ENCODE results near the gene FAM193B. TPM values are rescaled to one million over a fixed set of nuclear protein-coding genes. Genes with fewer than 3 reads are reported as not detected.
A peak's percentile ranks its signal among the peaks of the same experiment; 100 is the strongest.

FAM193B gene
- total and polyA plus RNA-seq, 4 donors, result 14.3 to 31.8 (median 15.8) TPM

DNA sequence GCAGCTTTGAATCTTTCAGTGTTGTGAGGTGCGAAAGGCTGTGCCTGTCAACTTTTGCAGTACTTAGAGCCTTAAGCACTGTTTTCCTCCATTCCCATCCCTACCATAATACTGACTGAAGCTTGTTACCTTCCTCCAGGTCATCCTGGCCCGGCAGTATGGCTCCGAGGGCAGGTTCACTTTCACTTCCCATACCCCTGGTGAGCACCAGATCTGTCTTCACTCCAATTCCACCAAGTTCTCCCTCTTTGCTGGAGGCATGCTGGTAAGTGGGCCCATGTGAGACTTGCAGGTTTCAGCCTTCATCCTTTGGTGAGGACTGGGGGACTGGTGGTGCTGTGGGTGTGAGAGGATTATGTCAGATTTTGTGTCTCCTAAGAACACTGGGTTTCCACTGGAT is 39.1 kb upstream of the FAM193B start (continued):
- TF ChIP-seq, protein P1, sequence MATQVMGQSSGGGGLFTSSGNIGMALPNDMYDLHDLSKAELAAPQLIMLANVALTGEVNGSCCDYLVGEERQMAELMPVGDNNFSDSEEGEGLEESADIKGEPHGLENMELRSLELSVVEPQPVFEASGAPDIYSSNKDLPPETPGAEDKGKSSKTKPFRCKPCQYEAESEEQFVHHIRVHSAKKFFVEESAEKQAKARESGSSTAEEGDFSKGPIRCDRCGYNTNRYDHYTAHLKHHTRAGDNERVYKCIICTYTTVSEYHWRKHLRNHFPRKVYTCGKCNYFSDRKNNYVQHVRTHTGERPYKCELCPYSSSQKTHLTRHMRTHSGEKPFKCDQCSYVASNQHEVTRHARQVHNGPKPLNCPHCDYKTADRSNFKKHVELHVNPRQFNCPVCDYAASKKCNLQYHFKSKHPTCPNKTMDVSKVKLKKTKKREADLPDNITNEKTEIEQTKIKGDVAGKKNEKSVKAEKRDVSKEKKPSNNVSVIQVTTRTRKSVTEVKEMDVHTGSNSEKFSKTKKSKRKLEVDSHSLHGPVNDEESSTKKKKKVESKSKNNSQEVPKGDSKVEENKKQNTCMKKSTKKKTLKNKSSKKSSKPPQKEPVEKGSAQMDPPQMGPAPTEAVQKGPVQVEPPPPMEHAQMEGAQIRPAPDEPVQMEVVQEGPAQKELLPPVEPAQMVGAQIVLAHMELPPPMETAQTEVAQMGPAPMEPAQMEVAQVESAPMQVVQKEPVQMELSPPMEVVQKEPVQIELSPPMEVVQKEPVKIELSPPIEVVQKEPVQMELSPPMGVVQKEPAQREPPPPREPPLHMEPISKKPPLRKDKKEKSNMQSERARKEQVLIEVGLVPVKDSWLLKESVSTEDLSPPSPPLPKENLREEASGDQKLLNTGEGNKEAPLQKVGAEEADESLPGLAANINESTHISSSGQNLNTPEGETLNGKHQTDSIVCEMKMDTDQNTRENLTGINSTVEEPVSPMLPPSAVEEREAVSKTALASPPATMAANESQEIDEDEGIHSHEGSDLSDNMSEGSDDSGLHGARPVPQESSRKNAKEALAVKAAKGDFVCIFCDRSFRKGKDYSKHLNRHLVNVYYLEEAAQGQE (IDR thresholded peaks at IDR 0.05), result no peak
- no peak for TF ChIP-seq SP1 (IDR thresholded peaks at IDR 0.05)
- no peak for TF ChIP-seq JUND (IDR thresholded peaks at IDR 0.05)
- no peak for TF ChIP-seq HNF4G (IDR thresholded peaks at IDR 0.05)
- TF ChIP-seq RXRA (IDR thresholded peaks at IDR 0.05), result no peak
- no peak for TF ChIP-seq HNF4A (conservative IDR thresholded peaks at IDR 0.05)
- TF ChIP-seq GABPA (IDR thresholded peaks at IDR 0.05 in 1 of 2, conservative IDR thresholded peaks at IDR 0.05 in 1 of 2), result no peak
- TF ChIP-seq EGR1 (IDR thresholded peaks at IDR 0.05; ENCODE audit: low read depth in 2 of 2), result no peak
- TF ChIP-seq YY1 (IDR thresholded peaks at IDR 0.05), result no peak

DNA sequence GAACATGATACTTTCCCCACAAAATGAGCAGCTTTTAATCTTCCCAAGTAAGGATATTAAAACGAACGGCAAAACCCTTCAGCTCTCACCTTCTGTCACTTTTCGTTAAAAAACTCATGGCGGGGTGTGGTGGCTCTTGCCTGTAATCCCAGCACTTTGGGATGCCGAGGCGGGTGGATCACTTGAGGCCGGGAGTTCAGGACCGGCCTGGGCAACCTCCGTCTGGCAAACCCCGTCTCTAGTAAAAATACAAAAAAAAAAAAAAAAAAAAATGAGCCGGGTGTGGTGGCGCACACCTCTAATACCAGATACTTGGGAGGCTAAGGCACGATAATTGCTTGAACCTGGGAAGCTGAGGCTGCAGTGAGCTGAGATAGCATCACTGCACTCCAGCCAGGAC is 38.5 kb upstream of the FAM193B start:
- Histone ChIP-seq H3K36me3 (ENCODE audit: control insufficient read depth in 4 of 4, insufficient read depth in 3 of 4, low read depth in 1 of 4, low read length in 3 of 4) (peaks cover 17 to 33% (median 28%) of the 10 kb centered on the region in 4 donors), H3K9ac (ENCODE audit: low read depth in 1 of 2, low read length in 2 of 2) (peak overlapping the region; percentile 61 to 85), H3K27me3 (ENCODE audit: control insufficient read depth in 4 of 4, insufficient read depth in 4 of 4, low read length in 3 of 4) (no peaks in the 10 kb centered on the region), H3K4me1 (ENCODE audit: control insufficient read depth in 4 of 4, insufficient read depth in 4 of 4, low read length in 3 of 4) (peaks cover 2 to 18% (median 9%) of the 10 kb centered on the region in 4 donors), H3K27ac (ENCODE audit: low read depth in 1 of 2, low read length in 2 of 2) (no peak overlapping the region), H3K9me3 (ENCODE audit: control insufficient read depth in 4 of 4, low read length in 3 of 4) (no peaks in the 10 kb centered on the region), H3K4me3 (ENCODE audit: low read depth in 1 of 3, low read length in 3 of 3) (peak overlapping the region; percentile 85 to 99 (median 95))
- no peak for TF ChIP-seq RXRA (IDR thresholded peaks at IDR 0.05)
- TF ChIP-seq, protein P2, sequence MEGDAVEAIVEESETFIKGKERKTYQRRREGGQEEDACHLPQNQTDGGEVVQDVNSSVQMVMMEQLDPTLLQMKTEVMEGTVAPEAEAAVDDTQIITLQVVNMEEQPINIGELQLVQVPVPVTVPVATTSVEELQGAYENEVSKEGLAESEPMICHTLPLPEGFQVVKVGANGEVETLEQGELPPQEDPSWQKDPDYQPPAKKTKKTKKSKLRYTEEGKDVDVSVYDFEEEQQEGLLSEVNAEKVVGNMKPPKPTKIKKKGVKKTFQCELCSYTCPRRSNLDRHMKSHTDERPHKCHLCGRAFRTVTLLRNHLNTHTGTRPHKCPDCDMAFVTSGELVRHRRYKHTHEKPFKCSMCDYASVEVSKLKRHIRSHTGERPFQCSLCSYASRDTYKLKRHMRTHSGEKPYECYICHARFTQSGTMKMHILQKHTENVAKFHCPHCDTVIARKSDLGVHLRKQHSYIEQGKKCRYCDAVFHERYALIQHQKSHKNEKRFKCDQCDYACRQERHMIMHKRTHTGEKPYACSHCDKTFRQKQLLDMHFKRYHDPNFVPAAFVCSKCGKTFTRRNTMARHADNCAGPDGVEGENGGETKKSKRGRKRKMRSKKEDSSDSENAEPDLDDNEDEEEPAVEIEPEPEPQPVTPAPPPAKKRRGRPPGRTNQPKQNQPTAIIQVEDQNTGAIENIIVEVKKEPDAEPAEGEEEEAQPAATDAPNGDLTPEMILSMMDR (IDR thresholded peaks at IDR 0.05; ENCODE audit: low read depth, low read length, missing input control), result no peak
- TF ChIP-seq, protein P3, sequence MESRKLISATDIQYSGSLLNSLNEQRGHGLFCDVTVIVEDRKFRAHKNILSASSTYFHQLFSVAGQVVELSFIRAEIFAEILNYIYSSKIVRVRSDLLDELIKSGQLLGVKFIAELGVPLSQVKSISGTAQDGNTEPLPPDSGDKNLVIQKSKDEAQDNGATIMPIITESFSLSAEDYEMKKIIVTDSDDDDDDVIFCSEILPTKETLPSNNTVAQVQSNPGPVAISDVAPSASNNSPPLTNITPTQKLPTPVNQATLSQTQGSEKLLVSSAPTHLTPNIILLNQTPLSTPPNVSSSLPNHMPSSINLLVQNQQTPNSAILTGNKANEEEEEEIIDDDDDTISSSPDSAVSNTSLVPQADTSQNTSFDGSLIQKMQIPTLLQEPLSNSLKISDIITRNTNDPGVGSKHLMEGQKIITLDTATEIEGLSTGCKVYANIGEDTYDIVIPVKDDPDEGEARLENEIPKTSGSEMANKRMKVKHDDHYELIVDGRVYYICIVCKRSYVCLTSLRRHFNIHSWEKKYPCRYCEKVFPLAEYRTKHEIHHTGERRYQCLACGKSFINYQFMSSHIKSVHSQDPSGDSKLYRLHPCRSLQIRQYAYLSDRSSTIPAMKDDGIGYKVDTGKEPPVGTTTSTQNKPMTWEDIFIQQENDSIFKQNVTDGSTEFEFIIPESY (IDR thresholded peaks at IDR 0.05), result no peak
- TF ChIP-seq SP1 (IDR thresholded peaks at IDR 0.05), result no peak
- TF ChIP-seq FOXA1 (IDR thresholded peaks at IDR 0.05), result no peak
- TF ChIP-seq, protein P4, sequence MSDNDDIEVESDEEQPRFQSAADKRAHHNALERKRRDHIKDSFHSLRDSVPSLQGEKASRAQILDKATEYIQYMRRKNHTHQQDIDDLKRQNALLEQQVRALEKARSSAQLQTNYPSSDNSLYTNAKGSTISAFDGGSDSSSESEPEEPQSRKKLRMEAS (IDR thresholded peaks at IDR 0.05), result no peak
- TF ChIP-seq, protein P1 (IDR thresholded peaks at IDR 0.05), result no peak
- TF ChIP-seq HNF4A (conservative IDR thresholded peaks at IDR 0.05), result no peak
- no peak for TF ChIP-seq EGR1 (IDR thresholded peaks at IDR 0.05; ENCODE audit: low read depth in 2 of 2)
- TF ChIP-seq YY1 (IDR thresholded peaks at IDR 0.05), result no peak
- TF ChIP-seq TAF1 (conservative IDR thresholded peaks at IDR 0.05), result no peak
- no peak for TF ChIP-seq RAD21 (IDR thresholded peaks at IDR 0.05)
- TF ChIP-seq NR2F2 (IDR thresholded peaks at IDR 0.05), result no peak
- TF ChIP-seq, protein P5, sequence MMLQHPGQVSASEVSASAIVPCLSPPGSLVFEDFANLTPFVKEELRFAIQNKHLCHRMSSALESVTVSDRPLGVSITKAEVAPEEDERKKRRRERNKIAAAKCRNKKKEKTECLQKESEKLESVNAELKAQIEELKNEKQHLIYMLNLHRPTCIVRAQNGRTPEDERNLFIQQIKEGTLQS (IDR thresholded peaks at IDR 0.05), result no peak
- no peak for TF ChIP-seq GABPA (IDR thresholded peaks at IDR 0.05 in 1 of 2, conservative IDR thresholded peaks at IDR 0.05 in 1 of 2)
- DNase-seq (ENCODE audit: low spot score), result no peak
- WGBS, result 82% methylated on average over 13 of the region's 13 CpGs
